NOMO-1 treated with dmso at 0.1 percent for 144 hours (cell line): Measurements from ENCODE around the gene SLC9A7.

Source experiments
- DNase-seq: peaks from one replicate; lab custom pipeline; 2025; ENCODE audit not compliant: unreplicated experiment; lab: John Stamatoyannopoulos, UW

SLC9A7 gene

DNA sequence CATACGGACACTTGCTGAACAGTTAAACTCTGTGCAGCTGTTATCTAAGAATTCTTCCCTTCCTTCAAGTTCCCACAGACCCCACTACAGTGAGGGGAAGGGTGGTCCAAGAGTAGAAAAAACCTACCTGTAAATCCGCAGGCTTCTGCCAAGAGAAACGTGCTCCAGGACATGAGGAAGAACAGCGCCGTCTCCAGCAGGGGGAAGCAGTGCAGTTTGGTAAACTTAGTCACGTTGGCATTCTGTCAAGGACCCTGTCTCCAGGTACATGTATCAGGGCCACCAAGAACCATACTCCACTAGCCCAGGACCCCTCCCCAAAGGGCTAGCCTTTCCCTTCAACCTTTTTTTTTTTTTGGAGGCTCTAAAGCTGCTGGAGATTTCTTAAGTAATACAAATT is 105.4 kb downstream of the SLC9A7 start:
- no peak for DNase-seq

- peak; percentile 29 for DNase-seq
These were observed 109.3 kb downstream of the SLC9A7 start for GRCh38 chrX:46649421-46650260.

DNA sequence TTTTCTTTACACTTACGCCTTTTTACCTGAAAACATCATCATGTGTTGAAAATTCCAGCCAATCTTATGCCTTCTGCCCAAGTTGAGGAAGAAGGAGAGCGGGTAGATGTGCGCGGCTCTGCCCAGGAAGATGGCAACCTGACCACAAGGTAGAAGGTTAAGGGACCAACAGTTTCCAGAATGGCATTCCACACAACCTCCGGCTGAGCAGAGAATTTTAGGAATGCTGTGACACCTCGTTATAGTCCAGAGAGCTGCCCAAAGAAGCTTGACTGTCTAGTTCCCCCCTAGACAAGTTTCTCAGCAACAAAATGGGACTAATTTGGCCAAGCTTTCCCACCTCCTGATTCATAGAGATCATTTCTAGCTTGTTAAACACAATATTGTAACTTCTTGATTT is 110.3 kb downstream of the SLC9A7 start:
- DNase-seq: no peak

DNA sequence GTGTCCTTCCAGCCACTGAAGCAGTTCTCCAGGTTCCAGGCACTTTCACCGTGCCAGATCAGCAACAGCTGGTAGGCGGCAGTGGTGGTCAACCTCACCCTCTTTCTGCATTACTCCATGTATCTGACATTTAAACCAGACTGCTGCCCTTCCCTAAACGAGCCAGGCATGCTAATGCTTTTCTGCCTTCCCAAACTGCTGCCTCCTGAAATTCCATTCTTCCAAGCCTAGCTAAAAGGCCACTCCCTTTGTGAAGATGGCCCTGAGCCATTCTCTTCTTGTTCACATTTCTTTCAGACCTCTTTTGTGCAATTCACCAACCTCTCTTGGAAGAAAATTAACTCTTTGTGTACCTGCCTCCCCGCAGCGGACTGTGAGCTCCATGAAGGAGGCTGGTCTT is 111.7 kb downstream of the SLC9A7 start:
- no peak for DNase-seq

- no peak for DNase-seq
These were observed 113.3 kb downstream of the SLC9A7 start for GRCh38 chrX:46645614-46646013.

- DNase-seq: no peak
These were observed 115.3 kb downstream of the SLC9A7 start for GRCh38 chrX:46643636-46644035.

GRCh38 chrX:46642145-46642544 is 116.8 kb downstream of the SLC9A7 start:
- DNase-seq: no peak

DNA sequence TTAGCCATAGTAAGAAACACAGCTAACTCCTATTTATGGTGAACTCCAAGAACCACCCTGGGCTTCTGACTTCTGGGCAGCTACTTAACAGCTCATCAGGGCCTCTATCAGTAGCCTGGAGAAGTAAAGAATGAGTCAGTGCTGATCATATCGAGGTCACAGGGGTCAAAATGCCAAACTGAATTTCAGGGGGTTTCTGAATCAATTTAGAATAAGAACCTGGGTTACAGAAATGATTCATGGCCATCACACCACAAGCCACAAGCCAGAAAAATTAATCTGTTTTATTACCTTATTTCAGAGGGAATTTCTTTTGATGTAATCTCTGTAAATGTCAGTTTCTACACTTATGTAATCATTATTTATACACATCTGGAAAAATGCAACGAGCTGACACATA is 121.0 kb downstream of the SLC9A7 start:
- no peak for DNase-seq

DNA sequence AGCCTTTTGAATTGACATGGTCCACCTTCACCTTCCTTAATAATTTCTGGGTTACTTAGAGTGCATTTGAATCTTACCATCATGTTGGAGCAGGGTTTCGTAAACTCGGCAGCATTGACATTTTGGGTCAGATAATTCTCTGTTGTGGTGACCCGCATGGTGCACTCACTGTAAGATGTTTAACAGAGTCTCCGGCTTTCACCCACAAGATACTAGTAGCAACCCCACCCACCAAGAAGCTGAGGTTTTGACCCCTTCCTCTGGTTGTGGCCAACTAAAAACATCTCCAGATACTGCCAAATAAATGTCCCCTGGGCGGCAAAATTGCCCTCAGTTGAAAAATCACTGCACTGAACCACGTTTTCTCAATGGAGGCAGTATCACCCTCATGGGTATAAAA is 122.7 kb downstream of the SLC9A7 start:
- DNase-seq: no peak

- no peak for DNase-seq
These were observed 123.7 kb downstream of the SLC9A7 start for GRCh38 chrX:46635186-46635585.

DNA sequence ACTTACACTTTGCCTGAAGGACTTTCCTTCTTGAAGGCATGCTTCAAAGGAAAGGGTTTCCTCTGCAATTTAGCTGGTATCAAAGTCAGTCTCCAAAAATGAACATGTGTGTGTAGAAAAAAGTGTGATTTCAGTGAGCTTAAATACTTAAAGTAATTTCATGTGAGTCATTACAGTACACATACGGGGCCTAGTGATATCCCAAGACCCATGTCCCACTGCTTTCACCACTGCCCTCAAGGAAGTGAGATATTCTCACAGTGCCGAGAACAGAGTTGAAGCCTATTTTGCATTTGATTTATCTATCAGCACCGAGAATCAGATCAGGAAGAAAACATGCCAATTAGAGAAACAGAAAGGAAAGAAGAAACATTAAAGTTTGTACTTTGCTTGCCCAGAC is 124.3 kb downstream of the SLC9A7 start:
- DNase-seq: no peak

DNA sequence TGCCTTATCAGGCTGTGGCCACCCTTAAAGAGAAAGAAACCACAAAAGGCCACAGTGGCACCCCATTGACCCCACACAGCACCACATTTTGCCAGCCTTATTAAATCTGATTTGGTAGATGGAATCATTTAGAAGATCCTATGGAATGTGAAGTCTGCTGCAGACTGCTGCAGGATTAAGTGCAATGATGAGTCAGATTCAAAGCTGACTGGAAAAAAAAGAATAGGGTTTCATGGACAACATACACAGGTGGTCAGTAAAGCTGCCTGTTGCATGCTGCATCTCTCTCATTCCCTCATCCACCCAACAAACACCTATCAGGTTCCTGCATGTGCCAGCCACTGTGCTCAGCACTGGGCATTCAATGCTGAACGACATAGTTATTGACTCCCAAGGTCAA is 128.8 kb downstream of the SLC9A7 start:
- DNase-seq: no peak

- peak; percentile 67 for DNase-seq
These were observed 130.2 kb downstream of the SLC9A7 start for GRCh38 chrX:46628460-46629371.

DNA sequence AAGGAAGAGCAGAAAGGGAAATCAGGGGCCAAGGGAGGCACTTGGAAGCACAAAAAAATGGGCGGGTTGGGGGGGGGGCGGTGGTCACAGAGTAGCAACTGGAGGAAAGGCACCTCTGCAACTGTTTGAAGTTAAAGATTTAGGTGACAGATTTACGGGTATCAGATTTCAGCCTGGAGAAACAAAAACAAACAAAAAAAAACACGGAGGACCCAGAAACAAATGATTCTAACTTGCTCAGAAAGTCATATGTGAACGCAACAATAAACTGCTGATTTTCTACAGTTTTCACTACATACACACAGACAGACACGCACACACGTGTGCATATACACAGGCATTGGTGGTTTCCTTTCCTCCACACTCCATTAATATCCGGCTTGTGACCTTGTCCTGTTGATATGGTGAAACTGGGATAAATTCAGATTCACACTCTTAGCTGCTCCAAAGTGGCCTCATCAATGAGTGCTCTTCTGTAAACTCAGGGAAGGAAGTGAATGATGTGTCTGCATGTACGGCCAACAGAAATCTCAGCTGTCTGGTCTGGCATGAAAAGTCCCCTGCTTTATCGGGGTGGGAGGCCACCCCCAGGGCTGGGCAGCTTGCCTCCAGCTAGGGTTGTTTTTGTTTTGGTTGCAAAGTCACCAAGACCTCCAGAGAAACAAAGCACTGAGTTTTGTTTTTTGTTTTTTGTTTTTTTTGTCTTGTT is 131.1 kb downstream of the SLC9A7 start:
- DNase-seq: no peak

GRCh38 chrX:46627062-46627461 is 131.9 kb downstream of the SLC9A7 start:
- no peak for DNase-seq

DNA sequence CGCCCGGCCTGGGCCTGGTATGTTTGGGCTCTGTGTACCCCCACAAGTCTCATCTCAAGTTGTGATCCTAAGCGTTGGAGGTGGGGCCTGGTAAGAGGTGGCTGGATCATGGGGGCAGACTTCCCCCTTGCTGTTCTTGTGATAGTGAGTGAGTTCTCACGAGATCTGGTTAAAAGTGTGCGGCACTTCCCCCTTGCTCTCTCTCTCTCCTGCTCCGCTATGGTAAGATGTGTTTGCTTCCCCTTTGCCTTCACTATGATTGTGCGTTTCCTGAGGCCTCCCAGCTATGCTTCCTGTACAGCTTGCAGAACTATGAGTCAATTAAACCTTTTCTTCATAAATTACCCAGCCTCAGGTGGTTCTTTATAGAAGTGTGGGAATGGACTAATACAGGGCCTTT is 132.4 kb downstream of the SLC9A7 start:
- peak; percentile 68 for DNase-seq

GRCh38 chrX:46624090-46624786 is 134.7 kb downstream of the SLC9A7 start:
- DNase-seq: no peak

DNA sequence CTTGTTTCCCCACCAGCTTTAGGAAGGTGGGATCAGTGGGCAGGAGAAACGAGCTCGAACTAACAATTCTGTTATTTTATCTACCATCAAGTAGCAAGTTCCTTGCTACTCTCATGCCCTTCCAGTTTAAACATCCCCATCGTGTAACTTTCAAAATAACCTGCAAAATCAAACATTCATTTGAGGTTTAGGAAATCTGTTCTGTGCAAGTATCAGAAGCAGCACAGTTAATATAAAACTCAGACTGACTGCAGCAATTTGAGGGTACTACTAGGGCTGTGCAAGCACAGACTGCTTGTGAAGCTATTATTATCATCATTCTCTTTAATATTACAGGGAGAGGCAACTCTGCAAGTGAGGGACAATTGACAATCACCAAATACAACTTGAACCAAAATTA is 137.3 kb downstream of the SLC9A7 start:
- DNase-seq: no peak

- no peak for DNase-seq
These were observed 138.4 kb downstream of the SLC9A7 start for GRCh38 chrX:46620505-46620904.

DNA sequence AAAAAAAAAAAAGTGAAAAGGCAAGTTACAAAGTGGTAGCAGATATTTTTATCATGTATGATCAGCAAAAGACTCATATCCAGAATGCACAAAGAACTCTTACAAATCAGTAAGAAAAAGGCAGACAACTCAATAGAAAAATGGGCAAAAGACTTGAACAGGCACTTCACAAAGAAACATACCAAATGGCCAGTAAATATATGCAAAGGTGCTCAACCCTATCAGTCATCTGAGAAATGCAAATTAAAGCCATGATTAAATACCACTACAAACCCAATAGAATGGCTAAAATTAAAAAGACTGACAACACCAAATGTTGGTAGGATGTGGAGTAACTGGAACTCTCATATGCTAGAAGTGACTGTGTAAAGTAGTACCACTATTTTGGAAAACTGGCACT is 140.0 kb downstream of the SLC9A7 start:
- DNase-seq: no peak

DNA sequence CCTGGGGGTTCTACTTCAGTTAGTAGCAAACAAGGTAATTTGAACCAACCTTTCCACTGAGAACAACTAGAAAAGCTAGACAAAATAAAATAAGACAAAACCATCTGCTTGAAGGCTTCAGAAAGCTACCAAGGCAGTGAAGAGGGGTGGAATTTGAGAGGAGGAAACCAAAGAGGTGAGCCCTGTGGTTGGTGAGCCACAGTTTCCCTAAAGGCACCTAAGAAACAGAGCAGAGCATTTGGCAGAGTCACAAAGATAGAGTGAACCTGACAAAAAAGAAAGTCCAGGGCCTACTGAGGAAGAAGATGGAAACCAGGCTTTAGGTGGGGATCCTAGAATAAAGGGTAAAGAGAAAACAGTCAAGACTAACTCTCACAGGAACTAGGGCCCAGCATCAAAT is 141.0 kb downstream of the SLC9A7 start:
- no peak for DNase-seq
